A673 (cell line): ENCODE results near the gene C19orf47. TPM values are rescaled to one million over a fixed set of nuclear protein-coding genes. Genes with fewer than 3 reads are reported as not detected.

Experiments
- BruUV-seq: library from RNA; stranded (reverse); fragments of 400-500 nt; replicated peaks from 2 replicates; lab custom pipeline; 2021; lab: Mats Ljungman, UMichigan
- CTCF ChIA-PET: fragments of 300-600 bp; sonication (Branson Sonifier 250); formaldehyde crosslinking; loops from one replicate; lab custom pipeline; 2022; ENCODE audit warnings: antibody characterized with exemption; lab: Charles Lee
- POLR2A ChIA-PET: fragments of 300-600 bp; sonication (Branson Sonifier 250); formaldehyde crosslinking; loops from one replicate; lab custom pipeline; 2022; ENCODE audit warnings: antibody characterized with exemption; ENCODE audit not compliant: low non-redundant PET; lab: Charles Lee
- DNase-seq: peaks from one replicate; pipeline ENCODE4 v3.0.0-alpha.2; 2015; ENCODE audit warnings: low spot score
- H3K27ac ChIP-seq: fragments of 200-600 bp; sonication (generic); 2 replicates; pipeline ENCODE4 v1.5.1; 2016; ENCODE audit warnings: mixed run types, low read depth, mild to moderate bottlenecking, mixed read lengths, antibody characterized with exemption, low read length; ENCODE audit not compliant: poor library complexity, severe bottlenecking
- H3K27me3 ChIP-seq: fragments of 200-600 bp; sonication (generic); replicated peaks from 2 replicates; pipeline ENCODE4 v1.6.1; 2017; ENCODE audit warnings: mixed run types, low read depth, mild to moderate bottlenecking, mixed read lengths, antibody characterized with exemption, low read length; ENCODE audit not compliant: insufficient read depth, poor library complexity
- H3K36me3 ChIP-seq: fragments of 200-600 bp; sonication (generic); 2 replicates; pipeline ENCODE4 v1.6.1; 2016; ENCODE audit warnings: mixed run types, mild to moderate bottlenecking, mixed read lengths, antibody characterized with exemption, low read length; ENCODE audit not compliant: insufficient read depth, poor library complexity, severe bottlenecking
- H3K4me1 ChIP-seq: fragments of 200-600 bp; sonication (generic); 2 replicates; pipeline ENCODE4 v1.6.1; 2017; ENCODE audit warnings: mixed run types, mild to moderate bottlenecking, mixed read lengths, antibody characterized with exemption, low read length; ENCODE audit not compliant: insufficient read depth, poor library complexity, severe bottlenecking
- H3K4me3 ChIP-seq: fragments of 200-600 bp; sonication (generic); 2 replicates; pipeline ENCODE4 v1.5.1; 2016; ENCODE audit warnings: low read depth, mixed run types, mild to moderate bottlenecking, mixed read lengths, low read length; ENCODE audit not compliant: poor library complexity, severe bottlenecking
- H3K9me3 ChIP-seq: fragments of 200-600 bp; sonication (generic); 2 replicates; pipeline ENCODE4 v1.6.1; 2016; ENCODE audit warnings: mixed run types, low read depth, mild to moderate bottlenecking, mixed read lengths, antibody characterized with exemption, low read length; ENCODE audit not compliant: poor library complexity, severe bottlenecking
- EZH2 ChIP-seq: fragments of 200-600 bp; sonication (generic); IDR thresholded peaks from 2 replicates; pipeline ENCODE4 v1.6.1; 2017; ENCODE audit warnings: borderline replicate concordance, low read depth, mild to moderate bottlenecking, mixed read lengths, antibody characterized with exemption, low read length; ENCODE audit not compliant: poor library complexity, severe bottlenecking
- intact Hi-C: fragments of 100-400 bp; cut with micrococcal nuclease; formaldehyde crosslinking; loops from one replicate; pipeline ENCODE4 v1.10.0; 2022; ENCODE audit not compliant: unreplicated experiment
- total RNA-seq: library from RNA; stranded (reverse); gene quantifications from 2 replicates; pipeline ENCODE4 v1.2.3, GENCODE V29; 2021
- TF ChIP-seq, protein P1 (sequence below): fragments of 300-800, 200-600 bp; sonication (generic); conservative IDR thresholded peaks from 2 replicates; pipeline ENCODE4 v1.5.1; 2017; ENCODE audit warnings: low read depth, mild to moderate bottlenecking, antibody characterized with exemption, low read length, moderate library complexity, mixed read lengths

Gene C19orf47
- total RNA-seq, 1 experiment from 2014 or later: 26.5 TPM

DNA sequence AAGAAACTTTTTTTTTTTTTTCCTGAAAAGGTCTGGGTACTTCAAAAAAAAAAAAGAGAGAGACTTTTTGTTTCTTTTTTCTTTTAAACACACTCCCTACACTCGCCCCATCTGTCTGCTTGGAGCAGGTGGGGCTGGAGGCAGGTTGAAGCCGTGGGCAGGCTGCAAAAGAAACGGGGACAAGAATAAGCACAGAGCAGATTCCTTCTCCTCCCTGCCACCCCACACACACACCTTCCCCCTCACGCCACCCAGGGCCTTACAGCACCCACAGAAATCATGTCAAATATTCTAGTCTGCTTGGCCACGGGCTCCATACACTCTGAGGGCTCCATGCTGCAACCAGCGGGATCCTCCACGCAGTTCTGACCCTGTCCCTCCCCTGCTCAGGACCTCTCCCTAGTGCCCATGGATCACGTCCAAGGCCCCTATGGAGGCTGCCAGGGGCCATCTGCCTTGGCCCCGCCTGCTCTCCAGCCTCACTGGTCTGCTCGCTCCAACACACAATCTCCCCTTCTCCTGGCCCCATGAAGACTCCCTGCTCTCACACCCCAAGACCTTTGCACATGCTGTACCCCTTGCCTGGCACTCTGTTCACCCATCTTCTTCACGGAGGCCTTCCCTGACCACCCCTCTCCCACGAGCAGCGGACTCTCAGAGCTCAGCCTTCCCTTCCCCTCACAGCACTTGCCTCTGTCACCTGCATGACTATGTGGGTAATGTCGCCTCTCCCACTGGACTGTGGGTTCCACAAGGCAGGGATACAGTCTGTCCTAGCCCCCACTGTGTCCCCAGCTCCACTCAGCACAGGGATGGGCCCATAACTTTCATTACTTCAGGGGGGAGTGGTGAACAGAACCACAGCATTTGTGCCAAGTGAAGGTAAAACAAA lies 74.5 kb downstream of the C19orf47 start:
- ChIA-PET POLR2A (no interaction called here), CTCF (no interaction called here)
- TF ChIP-seq EZH2: no peak
- TF ChIP-seq, protein P1, sequence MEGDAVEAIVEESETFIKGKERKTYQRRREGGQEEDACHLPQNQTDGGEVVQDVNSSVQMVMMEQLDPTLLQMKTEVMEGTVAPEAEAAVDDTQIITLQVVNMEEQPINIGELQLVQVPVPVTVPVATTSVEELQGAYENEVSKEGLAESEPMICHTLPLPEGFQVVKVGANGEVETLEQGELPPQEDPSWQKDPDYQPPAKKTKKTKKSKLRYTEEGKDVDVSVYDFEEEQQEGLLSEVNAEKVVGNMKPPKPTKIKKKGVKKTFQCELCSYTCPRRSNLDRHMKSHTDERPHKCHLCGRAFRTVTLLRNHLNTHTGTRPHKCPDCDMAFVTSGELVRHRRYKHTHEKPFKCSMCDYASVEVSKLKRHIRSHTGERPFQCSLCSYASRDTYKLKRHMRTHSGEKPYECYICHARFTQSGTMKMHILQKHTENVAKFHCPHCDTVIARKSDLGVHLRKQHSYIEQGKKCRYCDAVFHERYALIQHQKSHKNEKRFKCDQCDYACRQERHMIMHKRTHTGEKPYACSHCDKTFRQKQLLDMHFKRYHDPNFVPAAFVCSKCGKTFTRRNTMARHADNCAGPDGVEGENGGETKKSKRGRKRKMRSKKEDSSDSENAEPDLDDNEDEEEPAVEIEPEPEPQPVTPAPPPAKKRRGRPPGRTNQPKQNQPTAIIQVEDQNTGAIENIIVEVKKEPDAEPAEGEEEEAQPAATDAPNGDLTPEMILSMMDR: no peak
- Histone ChIP-seq H3K4me1 (peaks cover 4% of the 10 kb centered on the region), H3K27ac (peak overlapping the region; percentile 30), H3K36me3 (no peaks in the 10 kb centered on the region), H3K9me3 (no peaks in the 10 kb centered on the region), H3K4me3 (no peak overlapping the region), H3K27me3 (no peaks in the 10 kb centered on the region)
- no TSS peak for BruUV-seq
- intact Hi-C loops: no loop called here
- DNase-seq: no peak

DNA sequence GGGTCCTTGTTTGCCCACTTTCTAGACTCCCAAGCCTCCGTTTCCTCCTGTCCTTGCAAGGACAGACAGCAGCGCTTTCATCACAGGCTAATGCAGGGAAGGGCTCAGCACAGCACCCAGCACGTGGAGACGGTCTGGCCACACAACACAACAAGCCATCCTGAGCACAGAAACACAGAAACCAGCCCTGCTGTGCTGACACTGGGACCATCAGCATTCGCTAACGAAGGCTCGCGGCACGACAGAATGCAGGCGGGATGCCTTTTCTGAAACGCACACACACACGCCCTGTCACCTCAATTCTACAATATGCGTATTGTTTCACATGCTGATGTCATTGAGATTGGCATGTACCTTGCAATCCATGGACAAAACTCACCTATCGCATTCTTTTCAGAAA lies 75.9 kb downstream of the C19orf47 start:
- TF ChIP-seq, protein P1: no peak
- TF ChIP-seq EZH2: no peak
- Histone ChIP-seq H3K4me3 (no peak overlapping the region), H3K27me3 (no peaks in the 10 kb centered on the region), H3K4me1 (no peaks in the 10 kb centered on the region), H3K36me3 (no peaks in the 10 kb centered on the region), H3K27ac (peak overlapping the region; percentile 35), H3K9me3 (no peaks in the 10 kb centered on the region)
- CTCF ChIA-PET: no interaction called here
- no peak for DNase-seq
- BruUV-seq: no TSS peak
- intact Hi-C loops: no loop called here
- POLR2A ChIA-PET: no interaction called here

DNA sequence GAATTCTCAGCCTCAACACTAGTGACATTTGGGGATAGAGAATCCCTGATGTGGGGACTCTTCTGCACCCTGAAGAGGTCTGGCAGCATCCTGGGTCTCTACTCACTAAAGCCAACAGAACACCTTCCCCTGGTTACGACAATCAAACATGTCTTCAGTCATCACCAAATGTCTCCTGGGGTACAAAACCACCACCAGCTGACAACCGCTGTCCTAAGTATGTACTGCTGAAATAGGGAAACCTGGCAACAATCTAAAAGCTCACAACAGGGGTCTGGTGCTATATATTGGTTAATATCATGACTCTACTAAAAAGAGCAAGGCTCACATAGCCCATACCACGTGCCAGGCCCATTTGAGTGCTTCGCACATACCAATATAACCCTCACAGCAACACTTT lies 76.5 kb downstream of the C19orf47 start:
- intact Hi-C loops: no loop called here
- no peak for DNase-seq
- no peak overlapping the region for H3K4me3 ChIP-seq
- TF ChIP-seq, protein P1: no peak
- TF ChIP-seq EZH2: no peak
- H3K9me3 ChIP-seq: no peaks in the 10 kb centered on the region
- no peaks in the 10 kb centered on the region for H3K27me3 ChIP-seq
- no TSS peak for BruUV-seq
- H3K27ac ChIP-seq: peak overlapping the region; percentile 35
- H3K36me3 ChIP-seq: no peaks in the 10 kb centered on the region
- ChIA-PET CTCF (interaction anchor here (0.6 kb wide), 1 partner anchor 33 kb away, joined by 5 read pairs; no protein-coding TSS in a partner anchor), POLR2A (no interaction called here)
- H3K4me1 ChIP-seq: no peaks in the 10 kb centered on the region
